ENCODE measurements around the gene NHERF2. TPM values are rescaled to one million over a fixed set of nuclear protein-coding genes. Genes with fewer than 3 reads are reported as not detected.

Gene NHERF2
- total RNA-seq, 2 donors from 2014 or later = 66.0 to 84.1 TPM

- H3K27me3 ChIP-seq (replicated peaks; ENCODE audit: insufficient read depth) = no peaks in the 10 kb centered on the region
- DNase-seq (ENCODE audit: low spot score) = no peak
- no peak for TF ChIP-seq CTCF (IDR thresholded peaks at IDR 0.05)
- peaks cover 46% of the 10 kb centered on the region for H3K36me3 ChIP-seq
- H3K4me3 ChIP-seq = no peak overlapping the region
- H3K27ac ChIP-seq = no peak overlapping the region
- no peaks in the 10 kb centered on the region for H3K9me3 ChIP-seq
- H3K4me1 ChIP-seq (ENCODE audit: control insufficient read depth in 1 of 2, low read depth in 2 of 2) = no peaks in the 10 kb centered on the region
- no peak for ATAC-seq (ENCODE audit: insufficient number of reproducible peaks, low FRiP score, low read depth)
These were observed 34.8 kb downstream of the NHERF2 start for GRCh38 chr16:2061526-2061925.

- no peaks in the 10 kb centered on the region for H3K4me1 ChIP-seq (ENCODE audit: control insufficient read depth in 1 of 2, low read depth in 2 of 2)
- no peaks in the 10 kb centered on the region for H3K9me3 ChIP-seq
- H3K27me3 ChIP-seq (replicated peaks; ENCODE audit: insufficient read depth) = no peaks in the 10 kb centered on the region
- H3K4me3 ChIP-seq = no peak overlapping the region
- H3K27ac ChIP-seq = no peak overlapping the region
- TF ChIP-seq CTCF (IDR thresholded peaks at IDR 0.05) = no peak
- H3K36me3 ChIP-seq = peaks cover 44% of the 10 kb centered on the region
- ATAC-seq (ENCODE audit: insufficient number of reproducible peaks, low FRiP score, low read depth) = no peak
- no peak for DNase-seq (ENCODE audit: low spot score)
These were observed 36.1 kb downstream of the NHERF2 start for GRCh38 chr16:2062801-2063200.

- H3K27ac ChIP-seq = no peak overlapping the region
- no peaks in the 10 kb centered on the region for H3K9me3 ChIP-seq
- no peaks in the 10 kb centered on the region for H3K27me3 ChIP-seq (replicated peaks; ENCODE audit: insufficient read depth)
- H3K4me1 ChIP-seq (ENCODE audit: control insufficient read depth in 1 of 2, low read depth in 2 of 2) = no peaks in the 10 kb centered on the region
- peaks cover 41% of the 10 kb centered on the region for H3K36me3 ChIP-seq
- TF ChIP-seq CTCF (IDR thresholded peaks at IDR 0.05) = no peak
- H3K4me3 ChIP-seq = no peak overlapping the region
- no peak for DNase-seq (ENCODE audit: low spot score)
- no peak for ATAC-seq (ENCODE audit: insufficient number of reproducible peaks, low FRiP score, low read depth)
These were observed 37.2 kb downstream of the NHERF2 start for GRCh38 chr16:2063861-2064260.

- no peaks in the 10 kb centered on the region for H3K9me3 ChIP-seq
- no peaks in the 10 kb centered on the region for H3K27me3 ChIP-seq (replicated peaks; ENCODE audit: insufficient read depth)
- peaks cover 41% of the 10 kb centered on the region for H3K36me3 ChIP-seq
- no peak for DNase-seq (ENCODE audit: low spot score)
- no peak for TF ChIP-seq CTCF (IDR thresholded peaks at IDR 0.05)
- H3K4me1 ChIP-seq (ENCODE audit: control insufficient read depth in 1 of 2, low read depth in 2 of 2) = no peaks in the 10 kb centered on the region
- H3K4me3 ChIP-seq = no peak overlapping the region
- no peak overlapping the region for H3K27ac ChIP-seq
- ATAC-seq (ENCODE audit: insufficient number of reproducible peaks, low FRiP score, low read depth) = no peak
These were observed 37.8 kb downstream of the NHERF2 start for GRCh38 chr16:2064368-2064945.

- Histone ChIP-seq H3K36me3 (peaks cover 51% of the 10 kb centered on the region), H3K4me3 (no peak overlapping the region), H3K27ac (no peak overlapping the region), H3K4me1 (ENCODE audit: control insufficient read depth in 1 of 2, low read depth in 2 of 2) (no peaks in the 10 kb centered on the region), H3K27me3 (replicated peaks; ENCODE audit: insufficient read depth) (no peaks in the 10 kb centered on the region), H3K9me3 (no peaks in the 10 kb centered on the region)
- no peak for DNase-seq (ENCODE audit: low spot score)
- ATAC-seq (ENCODE audit: insufficient number of reproducible peaks, low FRiP score, low read depth) = no peak
- TF ChIP-seq CTCF (IDR thresholded peaks at IDR 0.05) = no peak
These were observed 39.4 kb downstream of the NHERF2 start for GRCh38 chr16:2066139-2066538.
